SK-N-SH (cell line): ENCODE results near the gene ARHGEF28. TPM values are rescaled to one million over a fixed set of nuclear protein-coding genes. Genes with fewer than 3 reads are reported as not detected.

ENCODE experiments used
- CTCF ChIA-PET: fragments of 300-600, 350-600 bp; formaldehyde crosslinking; extraction: SDS; loops from one replicate; lab custom pipeline; 2021; lab: Yijun Ruan, JAX
- POLR2A ChIA-PET: fragments of 350-600 bp; sonication (Branson Sonifier 250); formaldehyde crosslinking; extraction: SDS; loops from one replicate; lab custom pipeline; 2020; ENCODE audit warnings: antibody characterized with exemption, inconsistent platforms; lab: Yijun Ruan, JAX
- DNase-seq: peaks from one replicate; pipeline ENCODE4 v3.0.0; 2012
- H2AFZ ChIP-seq: fragments of 200-600 bp; sonication (generic); 2 replicates; pipeline ENCODE4 v1.8.1; 2016; ENCODE audit warnings: antibody characterized with exemption, mild to moderate bottlenecking, low read depth
- H3F3A ChIP-seq: fragments of 200-600 bp; sonication (generic); replicated peaks from 2 replicates; pipeline ENCODE3; 2016; ENCODE audit warnings: antibody characterized with exemption, mild to moderate bottlenecking; ENCODE audit not compliant: insufficient read depth
- H3K27ac ChIP-seq, 2 experiments: fragments of 200-500 bp in 1 of 2; fragments of 200-600 bp in 1 of 2; sonication (Bioruptor generic) in 1 of 2; sonication (generic), shearing (Covaris generic) in 1 of 2; 2 replicates each; pipeline versions ENCODE4 v1.5.1 to v1.6.1; 2014 to 2016; ENCODE audit warnings: low read depth in 2 of 2, inconsistent platforms in 1 of 2, low read length in 1 of 2, mild to moderate bottlenecking in 1 of 2, mixed read lengths in 1 of 2
- H3K27me3 ChIP-seq: fragments of 200-600 bp; sonication (generic), shearing (Covaris generic); 2 replicates; pipeline ENCODE4 v1.6.1; 2016; ENCODE audit warnings: mixed run types; ENCODE audit not compliant: insufficient read depth
- H3K36me3 ChIP-seq, 2 experiments: fragments of 200-500 bp in 1 of 2; fragments of 200-600 bp in 1 of 2; sonication (Bioruptor generic) in 1 of 2; sonication (generic) in 1 of 2; replicated peaks in 1 of 2; 2 replicates each; pipeline versions ENCODE3 to v1.5.1; 2014 to 2016; ENCODE audit warnings: low read length in 1 of 2, mild to moderate bottlenecking in 1 of 2; ENCODE audit not compliant: insufficient read depth in 2 of 2, control insufficient read depth in 1 of 2
- H3K4me1 ChIP-seq, 2 experiments: fragments of 200-500 bp in 1 of 2; fragments of 200-600 bp in 1 of 2; sonication (Bioruptor generic) in 1 of 2; sonication (generic), shearing (Covaris generic) in 1 of 2; 2 replicates each; pipeline versions ENCODE4 v1.5.1 to v1.6.1; 2014 to 2016; ENCODE audit warnings: low read depth in 1 of 2, low read length in 1 of 2, mixed run types in 1 of 2; ENCODE audit not compliant: insufficient read depth in 2 of 2, control insufficient read depth in 1 of 2
- H3K4me2 ChIP-seq: fragments of 200-600 bp; sonication (generic), shearing (Covaris generic); 2 replicates; pipeline ENCODE4 v1.6.1; 2017; ENCODE audit warnings: mixed run types
- H3K4me3 ChIP-seq, 2 experiments: fragments of 200-500 bp in 1 of 2; fragments of 200-600 bp in 1 of 2; sonication (Bioruptor generic) in 1 of 2; sonication (generic), shearing (Covaris generic) in 1 of 2; 2 replicates each; pipeline versions ENCODE4 v1.5.1 to v1.8.1; 2014 to 2016; ENCODE audit warnings: low read depth in 2 of 2, inconsistent platforms in 1 of 2, low read length in 1 of 2, mild to moderate bottlenecking in 1 of 2, mixed read lengths in 1 of 2, moderate library complexity in 1 of 2
- H3K79me2 ChIP-seq: fragments of 200-600 bp; sonication (generic); 2 replicates; pipeline ENCODE4 v1.8.1; 2017; ENCODE audit warnings: mild to moderate bottlenecking; ENCODE audit not compliant: insufficient read depth
- H3K9ac ChIP-seq: fragments of 200-600 bp; sonication (generic); 2 replicates; pipeline ENCODE4 v1.6.1; 2017; ENCODE audit warnings: mixed run types
- H3K9me2 ChIP-seq: fragments of 200-600 bp; sonication (generic); 2 replicates; pipeline ENCODE4 v1.6.1; 2017; ENCODE audit warnings: mixed run types
- H3K9me3 ChIP-seq: fragments of 200-600 bp; sonication (generic); 2 replicates; pipeline ENCODE4 v1.6.1; 2017; ENCODE audit warnings: mixed run types, mild to moderate bottlenecking, moderate library complexity
- H4K20me1 ChIP-seq: fragments of 200-600 bp; sonication (generic); 2 replicates; pipeline ENCODE4 v1.6.1; 2017; ENCODE audit warnings: mild to moderate bottlenecking, mixed run types; ENCODE audit not compliant: insufficient read depth
- CHD2 ChIP-seq: fragments of 150-350 bp; IDR thresholded peaks from 2 replicates; pipeline ENCODE4 v1.6.1; 2018; ENCODE audit warnings: low read length; ENCODE audit not compliant: partially characterized antibody
- CTCF ChIP-seq: fragments of 200-600 bp; sonication (generic); IDR thresholded peaks from 2 replicates; pipeline ENCODE4 v1.6.1; 2017; ENCODE audit warnings: antibody characterized with exemption, mild to moderate bottlenecking, moderate library complexity
- ELF1 ChIP-seq: IDR thresholded peaks from 2 replicates; pipeline ENCODE4 v1.4.0; 2012
- EZH2phosphoT487 ChIP-seq: fragments of 200-600 bp; sonication (generic); IDR thresholded peaks from 2 replicates; pipeline ENCODE4 v1.6.1; 2017; ENCODE audit warnings: low read depth, mixed run types, mild to moderate bottlenecking, antibody characterized with exemption, moderate library complexity, borderline replicate concordance
- FOSL2 ChIP-seq: IDR thresholded peaks from 2 replicates; pipeline ENCODE4 v1.4.0; 2012; ENCODE audit warnings: low read depth, mild to moderate bottlenecking, moderate library complexity, borderline replicate concordance
- FOXM1 ChIP-seq: IDR thresholded peaks from 2 replicates; pipeline ENCODE4 v1.4.0; 2012; ENCODE audit warnings: low read depth, mild to moderate bottlenecking
- MEF2A ChIP-seq: IDR thresholded peaks from 2 replicates; pipeline ENCODE4 v1.4.0; 2012; ENCODE audit warnings: low read depth, borderline replicate concordance
- NRF1 ChIP-seq: IDR thresholded peaks from 2 replicates; pipeline ENCODE4 v1.6.1; 2012; ENCODE audit warnings: low read depth, mild to moderate bottlenecking, low read length
- PBX3 ChIP-seq: IDR thresholded peaks from 2 replicates; pipeline ENCODE4; 2012
- SIN3A ChIP-seq: IDR thresholded peaks from 2 replicates; pipeline ENCODE4 v1.6.1; 2012; ENCODE audit warnings: low read depth, mild to moderate bottlenecking, low read length, moderate library complexity, borderline replicate concordance
- SMC3 ChIP-seq: IDR thresholded peaks from 2 replicates; pipeline ENCODE4 v1.6.1; 2012; ENCODE audit warnings: low read depth, low read length, improper control_type of control experiment
- TCF12 ChIP-seq: IDR thresholded peaks from 2 replicates; pipeline ENCODE4 v1.4.0; 2012
- YY1 ChIP-seq: IDR thresholded peaks from 2 replicates; pipeline ENCODE4 v1.4.0; 2012; ENCODE audit warnings: low read depth, mild to moderate bottlenecking
- ZBTB33 ChIP-seq: IDR thresholded peaks from 2 replicates; pipeline ENCODE4 v1.4.0; 2012; ENCODE audit warnings: low read depth, borderline replicate concordance
- WGBS: methylation state at CpG from one replicate; pipeline ENCODE4 v1.1.6; 2017; ENCODE audit warnings: low lambda C conversion rate; 5-methylcytosine and 5-hydroxymethylcytosine counted together
- polyA plus RNA-seq, 3 experiments: library from polyadenylated mRNA; depleted of rRNA; stranded (reverse); fragments of >200 nt; gene quantifications; 2 replicates each; pipeline ENCODE4 v1.2.3, GENCODE V29; 2012
- TF ChIP-seq, protein P1 (sequence below): IDR thresholded peaks from 2 replicates; pipeline ENCODE4 v1.4.0; 2012; ENCODE audit warnings: low read depth, borderline replicate concordance
- TF ChIP-seq, protein P2 (sequence below): IDR thresholded peaks from 2 replicates; pipeline ENCODE4 v1.4.0; 2012; ENCODE audit warnings: low read depth

The ARHGEF28 gene
- polyA plus RNA-seq, 1 of the 3 experiments (the other 2 are of a cell fraction) = 4.2 TPM

GRCh38 chr5:73739650-73740049 is 113.7 kb downstream of the ARHGEF28 start (continued):
- TF ChIP-seq, protein P1, sequence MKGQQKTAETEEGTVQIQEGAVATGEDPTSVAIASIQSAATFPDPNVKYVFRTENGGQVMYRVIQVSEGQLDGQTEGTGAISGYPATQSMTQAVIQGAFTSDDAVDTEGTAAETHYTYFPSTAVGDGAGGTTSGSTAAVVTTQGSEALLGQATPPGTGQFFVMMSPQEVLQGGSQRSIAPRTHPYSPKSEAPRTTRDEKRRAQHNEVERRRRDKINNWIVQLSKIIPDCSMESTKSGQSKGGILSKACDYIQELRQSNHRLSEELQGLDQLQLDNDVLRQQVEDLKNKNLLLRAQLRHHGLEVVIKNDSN = no peak
- TF ChIP-seq, protein P2, sequence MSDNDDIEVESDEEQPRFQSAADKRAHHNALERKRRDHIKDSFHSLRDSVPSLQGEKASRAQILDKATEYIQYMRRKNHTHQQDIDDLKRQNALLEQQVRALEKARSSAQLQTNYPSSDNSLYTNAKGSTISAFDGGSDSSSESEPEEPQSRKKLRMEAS = no peak
- TF ChIP-seq YY1 (no peak), NRF1 (no peak)

GRCh38 chr5:73740274-73740790 is 114.3 kb downstream of the ARHGEF28 start:
- Histone ChIP-seq H3K27ac (no peak overlapping the region), H3K9me3 (0 out of 2 replicates have a peak, but pooled peaks cover 5% of the 10 kb centered on the region), H3K36me3 (no peaks in the 10 kb centered on the region), H3K4me3 (no peak overlapping the region), H3K79me2 (peaks cover 4% of the 10 kb centered on the region; the same call in 1 of the 2 replicates), H4K20me1 (no peaks in the 10 kb centered on the region), H3K4me2 (no peak overlapping the region), H3K9ac (no peak overlapping the region), H2AFZ (no peak overlapping the region), H3K27me3 (no peaks in the 10 kb centered on the region), H3K9me2 (no peaks in the 10 kb centered on the region), H3K4me1 (no peaks in the 10 kb centered on the region), H3F3A (peaks cover 4% of the 10 kb centered on the region)
- 80% methylated on average over 4 of the region's 4 CpGs for WGBS
- no peak for DNase-seq
- TF ChIP-seq ZBTB33 (no peak), CTCF (no peak), ELF1 (no peak), FOXM1 (no peak), SMC3 (no peak), EZH2phosphoT487 (no peak), PBX3 (no peak), FOSL2 (no peak), TCF12 (no peak), MEF2A (no peak), CHD2 (no peak), SIN3A (no peak)
- TF ChIP-seq, protein P2 = no peak
- ChIA-PET CTCF (interaction anchor here (0.7 to 2.2 kb wide), 2 partner anchors 47 to 48 kb away, joined by 4 to 8 read pairs; no protein-coding TSS in a partner anchor), POLR2A (no interaction called here)
